OCI-LY1 (cell line): ENCODE measurements around the gene LCN12.

Experiments used
- EZH2 ChIP-seq: fragments of 200-600 bp; sonication (generic), shearing (Covaris generic); IDR thresholded peaks from 2 replicates; pipeline ENCODE4 v1.8.0; 2017; ENCODE audit warnings: borderline replicate concordance, mixed run types, mild to moderate bottlenecking, antibody characterized with exemption, low read length, moderate library complexity, mixed read lengths
- TF ChIP-seq, protein P1 (sequence below): fragments of 200-600 bp; sonication (generic), shearing (Covaris generic); IDR thresholded peaks from 2 replicates; pipeline ENCODE4 v1.5.1; 2017; ENCODE audit warnings: mild to moderate bottlenecking, antibody characterized with exemption, low read length, moderate library complexity, mixed read lengths

DNA sequence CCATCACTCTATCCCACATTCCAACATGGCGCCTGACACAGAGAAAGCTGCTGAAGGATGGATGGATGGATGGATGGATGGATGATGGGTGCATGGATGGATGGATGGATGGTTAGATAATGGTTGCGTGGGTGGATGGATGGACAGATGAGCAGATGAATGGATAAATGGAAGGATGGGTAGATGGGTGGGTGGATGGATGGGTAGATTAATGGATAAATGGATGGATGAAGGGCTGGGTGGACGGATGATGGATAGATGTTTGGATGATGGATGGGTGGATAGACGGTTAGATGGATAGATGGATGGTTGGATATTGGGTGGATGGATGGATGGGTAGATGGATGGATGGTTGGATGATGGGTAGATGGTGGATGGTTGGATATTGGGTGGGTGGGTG, 4.5 kb downstream of the LCN12 start:
- TF ChIP-seq, protein P1, sequence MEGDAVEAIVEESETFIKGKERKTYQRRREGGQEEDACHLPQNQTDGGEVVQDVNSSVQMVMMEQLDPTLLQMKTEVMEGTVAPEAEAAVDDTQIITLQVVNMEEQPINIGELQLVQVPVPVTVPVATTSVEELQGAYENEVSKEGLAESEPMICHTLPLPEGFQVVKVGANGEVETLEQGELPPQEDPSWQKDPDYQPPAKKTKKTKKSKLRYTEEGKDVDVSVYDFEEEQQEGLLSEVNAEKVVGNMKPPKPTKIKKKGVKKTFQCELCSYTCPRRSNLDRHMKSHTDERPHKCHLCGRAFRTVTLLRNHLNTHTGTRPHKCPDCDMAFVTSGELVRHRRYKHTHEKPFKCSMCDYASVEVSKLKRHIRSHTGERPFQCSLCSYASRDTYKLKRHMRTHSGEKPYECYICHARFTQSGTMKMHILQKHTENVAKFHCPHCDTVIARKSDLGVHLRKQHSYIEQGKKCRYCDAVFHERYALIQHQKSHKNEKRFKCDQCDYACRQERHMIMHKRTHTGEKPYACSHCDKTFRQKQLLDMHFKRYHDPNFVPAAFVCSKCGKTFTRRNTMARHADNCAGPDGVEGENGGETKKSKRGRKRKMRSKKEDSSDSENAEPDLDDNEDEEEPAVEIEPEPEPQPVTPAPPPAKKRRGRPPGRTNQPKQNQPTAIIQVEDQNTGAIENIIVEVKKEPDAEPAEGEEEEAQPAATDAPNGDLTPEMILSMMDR = no peak
- TF ChIP-seq EZH2 = no peak
